Natural killer cell (primary cell): ENCODE measurements around the gene RHCG. TPM values are rescaled to one million over a fixed set of nuclear protein-coding genes. Genes with fewer than 3 reads are reported as not detected.

Source experiments
- ATAC-seq, 3 donors: fragments of 150-1000 bp in 2 of 3; fragments of 200-7000 bp in 1 of 3; cut with Tn5 transposase; 1 replicate in 1 of 3; 2 replicates in 2 of 3; pipeline ENCODE4 v1.10.0; 2021; ENCODE audit warnings: mild to moderate bottlenecking in 2 of 3, moderate library complexity in 2 of 3
- DNase-seq, 2 donors: peaks; one replicate each; pipeline versions ENCODE4 v3.0.0 to v3.0.0-alpha.2; 2013 to 2021; ENCODE audit warnings: mixed read lengths in 1 of 2
- H3K27ac ChIP-seq: one replicate; pipeline ENCODE4 v1.5.1; 2013; ENCODE audit warnings: mild to moderate bottlenecking, low read length
- H3K27me3 ChIP-seq: one replicate; pipeline ENCODE4 v1.6.1; 2013; ENCODE audit warnings: low read length; ENCODE audit not compliant: control insufficient read depth, insufficient read depth
- H3K36me3 ChIP-seq: one replicate; pipeline ENCODE4 v1.6.1; 2013; ENCODE audit warnings: low read length; ENCODE audit not compliant: control insufficient read depth, insufficient read depth
- H3K4me1 ChIP-seq: one replicate; pipeline ENCODE4 v1.6.1; 2013; ENCODE audit warnings: low read length; ENCODE audit not compliant: control insufficient read depth, insufficient read depth
- H3K4me3 ChIP-seq: one replicate; pipeline ENCODE4 v1.5.1; 2013; ENCODE audit warnings: low read length
- H3K9me3 ChIP-seq: one replicate; pipeline ENCODE4 v1.6.1; 2013; ENCODE audit warnings: low read length; ENCODE audit not compliant: control insufficient read depth, insufficient read depth
- H3K27ac Mint-ChIP-seq, 2 donors: one replicate each; pipeline ENCODE4 v1.8.0; 2022; ENCODE audit warnings: mild to moderate bottlenecking in 2 of 2, mixed read lengths in 2 of 2, moderate library complexity in 1 of 2
- H3K27me3 Mint-ChIP-seq, 2 donors: one replicate each; pipeline ENCODE4 v1.8.0; 2022; ENCODE audit warnings: low read depth in 2 of 2, mixed read lengths in 2 of 2
- H3K36me3 Mint-ChIP-seq: one replicate; pipeline ENCODE4 v1.8.0; 2022; ENCODE audit warnings: mixed read lengths
- H3K4me1 Mint-ChIP-seq, 2 donors: one replicate each; pipeline ENCODE4 v1.8.0; 2022; ENCODE audit warnings: mixed read lengths in 2 of 2
- H3K4me3 Mint-ChIP-seq: one replicate; pipeline ENCODE4 v1.8.0; 2022; ENCODE audit warnings: mild to moderate bottlenecking, moderate library complexity, mixed read lengths
- H3K9me3 Mint-ChIP-seq, 2 donors: one replicate each; pipeline ENCODE4 v1.8.0; 2022; ENCODE audit warnings: mixed read lengths in 2 of 2
- CTCF ChIP-seq: fragments of 200-600 bp; IDR thresholded peaks from one replicate; pipeline ENCODE4 v1.8.0; 2022; ENCODE audit warnings: antibody characterized with exemption
- WGBS: methylation state at CpG from one replicate; pipeline ENCODE4 v1.1.7; 2013; ENCODE audit warnings: missing lambda C conversion rate; ENCODE audit not compliant: insufficient coverage; 5-methylcytosine and 5-hydroxymethylcytosine counted together
- intact Hi-C: fragments of 100-400 bp; cut with micrococcal nuclease; formaldehyde crosslinking; loops from one replicate; pipeline ENCODE4 v1.14.2; 2022
- total RNA-seq, 4 donors: library from RNA; stranded (reverse); fragments of 120-200 nt in 1 of 4; gene quantifications; one replicate each; pipeline versions ENCODE4 v1.2.3 to v1.2.4, GENCODE V29; 2013 to 2022

RHCG gene
- total RNA-seq, 3 donors from 2014 or later (not counting 1 experiment from before 2014, with no cell fraction given): not detected

- intact Hi-C loops: no loop called here
- H3K4me1 Mint-ChIP-seq: no peaks in the 10 kb centered on the region
- no peak overlapping the region for H3K4me3 ChIP-seq
- peaks cover 28 to 43% of the 10 kb centered on the region in 2 donors for H3K27me3 Mint-ChIP-seq
- 94% methylated on average over 3 of the region's 3 CpGs for WGBS
- no peak overlapping the region for H3K27ac ChIP-seq
- no peaks in the 10 kb centered on the region for H3K4me1 ChIP-seq
- TF ChIP-seq CTCF: no peak
- no peaks in the 10 kb centered on the region for H3K36me3 Mint-ChIP-seq
- H3K36me3 ChIP-seq: no peaks in the 10 kb centered on the region
- DNase-seq: no peak
- no peaks in the 10 kb centered on the region for H3K9me3 Mint-ChIP-seq
- H3K27me3 ChIP-seq: no peaks in the 10 kb centered on the region
- H3K27ac Mint-ChIP-seq: no peak overlapping the region
- no peak overlapping the region for H3K4me3 Mint-ChIP-seq
- no peaks in the 10 kb centered on the region for H3K9me3 ChIP-seq
- ATAC-seq: no peak
Observed at GRCh38 chr15:89513284-89513683, 16.9 kb upstream of the RHCG start.

GRCh38 chr15:89512631-89513030 is 16.2 kb upstream of the RHCG start:
- Histone ChIP-seq H3K27me3 (no peaks in the 10 kb centered on the region), H3K4me3 (no peak overlapping the region), H3K9me3 (no peaks in the 10 kb centered on the region), H3K4me1 (no peaks in the 10 kb centered on the region), H3K36me3 (no peaks in the 10 kb centered on the region), H3K27ac (no peak overlapping the region)
- 66% methylated on average over 4 of the region's 4 CpGs for WGBS
- no peaks in the 10 kb centered on the region for H3K36me3 Mint-ChIP-seq
- H3K27ac Mint-ChIP-seq: no peak overlapping the region
- ATAC-seq (no peak), DNase-seq (no peak)
- no peak for TF ChIP-seq CTCF
- H3K4me1 Mint-ChIP-seq: no peaks in the 10 kb centered on the region
- H3K9me3 Mint-ChIP-seq: no peaks in the 10 kb centered on the region
- H3K4me3 Mint-ChIP-seq: no peak overlapping the region
- peaks cover 28 to 43% of the 10 kb centered on the region in 2 donors for H3K27me3 Mint-ChIP-seq
- intact Hi-C loops: no loop called here

GRCh38 chr15:89506026-89506686 is 9.8 kb upstream of the RHCG start:
- H3K4me3 Mint-ChIP-seq: no peak overlapping the region
- 80% methylated on average over 4 of the region's 4 CpGs for WGBS
- intact Hi-C loops: no loop called here
- peaks cover 14 to 15% of the 10 kb centered on the region in 2 donors for H3K27me3 Mint-ChIP-seq
- ATAC-seq (no peak), DNase-seq (no peak)
- Histone ChIP-seq H3K36me3 (no peaks in the 10 kb centered on the region), H3K4me1 (no peaks in the 10 kb centered on the region), H3K27me3 (no peaks in the 10 kb centered on the region), H3K9me3 (no peaks in the 10 kb centered on the region), H3K27ac (no peak overlapping the region), H3K4me3 (no peak overlapping the region)
- no peak overlapping the region for H3K27ac Mint-ChIP-seq
- no peak for TF ChIP-seq CTCF
- no peaks in the 10 kb centered on the region for H3K9me3 Mint-ChIP-seq
- no peaks in the 10 kb centered on the region for H3K36me3 Mint-ChIP-seq
- H3K4me1 Mint-ChIP-seq: peaks cover 0 to 1% of the 10 kb centered on the region in 2 donors

- H3K4me1 Mint-ChIP-seq: peaks cover 0 to 5% of the 10 kb centered on the region in 2 donors
- Histone ChIP-seq H3K27ac (no peak overlapping the region), H3K36me3 (no peaks in the 10 kb centered on the region), H3K4me3 (no peak overlapping the region), H3K4me1 (peaks cover 5% of the 10 kb centered on the region), H3K9me3 (no peaks in the 10 kb centered on the region), H3K27me3 (no peaks in the 10 kb centered on the region)
- no peak for ATAC-seq
- intact Hi-C loops: no loop called here
- H3K9me3 Mint-ChIP-seq: no peaks in the 10 kb centered on the region
- H3K27me3 Mint-ChIP-seq: peaks cover 3 to 14% of the 10 kb centered on the region in 2 donors
- DNase-seq: no peak
- no peak for TF ChIP-seq CTCF
- no peak overlapping the region for H3K27ac Mint-ChIP-seq
- no peak overlapping the region for H3K4me3 Mint-ChIP-seq
- WGBS: 86% methylated on average over 3 of the region's 4 CpGs
- H3K36me3 Mint-ChIP-seq: no peaks in the 10 kb centered on the region
Observed at GRCh38 chr15:89504166-89504565, 7.8 kb upstream of the RHCG start.
